H1 (cell line): ENCODE data around the gene SPCS3. TPM values are rescaled to one million over a fixed set of nuclear protein-coding genes. Genes with fewer than 3 reads are reported as not detected.

Experiments
- E2F6 ChIP-seq: IDR thresholded peaks from 2 replicates; pipeline ENCODE4 v1.6.1; 2012; ENCODE audit warnings: inconsistent platforms
- MAFK ChIP-seq: IDR thresholded peaks from 2 replicates; pipeline ENCODE4 v1.6.1; 2012; ENCODE audit warnings: low read depth, mild to moderate bottlenecking, improper control_type of control experiment, low read length
- polyA plus RNA-seq, 7 experiments: library from polyadenylated mRNA; depleted of rRNA in 3 of 7; stranded (reverse) in 5 of 7; unstranded in 2 of 7; fragments of >200 nt in 5 of 7; fragments of 200-250 nt in 2 of 7; gene quantifications; 1 replicate in 5 of 7; 2 replicates in 1 of 7; 4 replicates in 1 of 7; pipeline versions ENCODE4 v1.2.1 to v1.2.3, GENCODE V29; 2011 to 2013; ENCODE audit warnings: missing spikeins in 2 of 7, mixed read lengths in 2 of 7
- total RNA-seq: library from RNA; stranded (reverse); fragmentation: NEBNext Ultra II Directional; extraction: Animal tissue kit (Norgen Biotek cat#: 25700); gene quantifications from 2 replicates; pipeline ENCODE4 v1.2.1, GENCODE V29; 2021

Gene SPCS3
- total and polyA plus RNA-seq, 2 of the 8 experiments (the other 6 are each of a cell fraction or from before 2014, with no cell fraction given), result 18.4 to 117 TPM

DNA sequence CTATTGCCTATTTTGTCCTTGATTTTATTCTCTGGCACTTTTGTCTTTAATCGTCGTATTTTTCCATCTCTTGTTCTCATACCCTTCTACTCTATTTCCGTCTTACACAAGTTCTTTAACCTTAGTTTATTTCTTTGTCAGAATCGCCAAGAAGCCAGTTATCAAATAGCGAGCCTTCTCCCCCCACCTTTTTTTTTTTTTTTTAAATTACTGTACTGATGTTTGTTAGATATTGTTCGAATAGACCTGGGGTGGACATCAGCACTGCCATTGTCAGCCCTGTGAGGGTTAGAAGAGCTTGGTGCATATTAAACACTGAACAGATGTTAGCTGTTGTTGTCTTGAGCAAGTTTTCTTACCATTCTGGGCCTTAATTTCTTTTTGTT is 1.2 kb downstream of the SPCS3 start (continued):
- no peak for TF ChIP-seq E2F6
- TF ChIP-seq MAFK, result no peak
